Measurements from ENCODE around the gene ASB4.
"Not testable (repeated sequence)": the region's sequence is repeated elsewhere in the genome, so short reads cannot be mapped to it uniquely, and the experiment has no call there.

The ASB4 gene, protein sequence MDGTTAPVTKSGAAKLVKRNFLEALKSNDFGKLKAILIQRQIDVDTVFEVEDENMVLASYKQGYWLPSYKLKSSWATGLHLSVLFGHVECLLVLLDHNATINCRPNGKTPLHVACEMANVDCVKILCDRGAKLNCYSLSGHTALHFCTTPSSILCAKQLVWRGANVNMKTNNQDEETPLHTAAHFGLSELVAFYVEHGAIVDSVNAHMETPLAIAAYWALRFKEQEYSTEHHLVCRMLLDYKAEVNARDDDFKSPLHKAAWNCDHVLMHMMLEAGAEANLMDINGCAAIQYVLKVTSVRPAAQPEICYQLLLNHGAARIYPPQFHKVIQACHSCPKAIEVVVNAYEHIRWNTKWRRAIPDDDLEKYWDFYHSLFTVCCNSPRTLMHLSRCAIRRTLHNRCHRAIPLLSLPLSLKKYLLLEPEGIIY

GRCh38 chr7:95485391-95486123, at the start of gene ASB4:
Gene ASB4, plus strand, starts transcription at chr7:95485943. Its CDS starts 29 bp downstream, at chr7:95485972.
- peaks cover 30% of the 10 kb centered on the region for H3K27me3 Mint-ChIP-seq
- no peak within 1 kb of the TSS for H3K4me3 Mint-ChIP-seq
- H3K4me1 Mint-ChIP-seq = no peaks in the 10 kb centered on the region
- no peaks in the 10 kb centered on the region for H3K9me3 Mint-ChIP-seq
- H3K27ac Mint-ChIP-seq (ENCODE audit: low read depth) = no peak within 1 kb of the TSS
- H3K36me3 Mint-ChIP-seq (ENCODE audit: insufficient read depth) = no peaks in the 10 kb centered on the region
- ATAC-seq (replicated peaks; ENCODE audit: extremely low read depth, poor library complexity, severe bottlenecking) (no peak), DNase-seq (ENCODE audit: low spot score in 2 of 2) (no peak)

GRCh38 chr7:95436407-95436806, 49.3 kb upstream of the ASB4 start:
- DNase-seq (ENCODE audit: low spot score in 2 of 2) (no peak), ATAC-seq (replicated peaks; ENCODE audit: extremely low read depth, poor library complexity, severe bottlenecking) (no peak)
- no peak overlapping the region for H3K27ac Mint-ChIP-seq (ENCODE audit: low read depth)

GRCh38 chr7:95440394-95441038, 45.2 kb upstream of the ASB4 start:
- no peak for ATAC-seq (replicated peaks; ENCODE audit: extremely low read depth, poor library complexity, severe bottlenecking)
- H3K4me3 Mint-ChIP-seq = no peak overlapping the region
- H3K9me3 Mint-ChIP-seq = no peaks in the 10 kb centered on the region
- no peaks in the 10 kb centered on the region for H3K36me3 Mint-ChIP-seq (ENCODE audit: insufficient read depth)
- no peaks in the 10 kb centered on the region for H3K27me3 Mint-ChIP-seq
- no peak overlapping the region for H3K27ac Mint-ChIP-seq (ENCODE audit: low read depth)
- no peaks in the 10 kb centered on the region for H3K4me1 Mint-ChIP-seq
- DNase-seq (ENCODE audit: low spot score in 2 of 2) = no peak

More at GRCh38 chr7:95436407-95436806, 49.3 kb upstream of the ASB4 start:
- peaks cover 3% of the 10 kb centered on the region for H3K36me3 Mint-ChIP-seq (ENCODE audit: insufficient read depth)
- peak overlapping the region; percentile 85 for H3K4me3 Mint-ChIP-seq
- no peaks in the 10 kb centered on the region for H3K9me3 Mint-ChIP-seq
- peaks cover 12% of the 10 kb centered on the region for H3K4me1 Mint-ChIP-seq
- H3K27me3 Mint-ChIP-seq = no peaks in the 10 kb centered on the region

GRCh38 chr7:95441042-95441823, 44.5 kb upstream of the ASB4 start:
- H3K27ac Mint-ChIP-seq (ENCODE audit: low read depth) = no peak overlapping the region
- no peaks in the 10 kb centered on the region for H3K27me3 Mint-ChIP-seq
- H3K4me3 Mint-ChIP-seq = no peak overlapping the region
- H3K4me1 Mint-ChIP-seq = no peaks in the 10 kb centered on the region
- H3K9me3 Mint-ChIP-seq = no peaks in the 10 kb centered on the region
- ATAC-seq (replicated peaks; ENCODE audit: extremely low read depth, poor library complexity, severe bottlenecking) = no peak
- H3K36me3 Mint-ChIP-seq (ENCODE audit: insufficient read depth) = no peaks in the 10 kb centered on the region
- no peak for DNase-seq (ENCODE audit: low spot score in 2 of 2)

GRCh38 chr7:95444796-95445195, 40.9 kb upstream of the ASB4 start:
- Mint-ChIP-seq H3K27ac (ENCODE audit: low read depth) (no peak overlapping the region), H3K27me3 (no peaks in the 10 kb centered on the region), H3K36me3 (ENCODE audit: insufficient read depth) (no peaks in the 10 kb centered on the region), H3K4me1 (no peaks in the 10 kb centered on the region), H3K9me3 (no peaks in the 10 kb centered on the region), H3K4me3 (no peak overlapping the region)
- no peak for DNase-seq (ENCODE audit: low spot score in 2 of 2)
- no peak for ATAC-seq (replicated peaks; ENCODE audit: extremely low read depth, poor library complexity, severe bottlenecking)

DNA sequence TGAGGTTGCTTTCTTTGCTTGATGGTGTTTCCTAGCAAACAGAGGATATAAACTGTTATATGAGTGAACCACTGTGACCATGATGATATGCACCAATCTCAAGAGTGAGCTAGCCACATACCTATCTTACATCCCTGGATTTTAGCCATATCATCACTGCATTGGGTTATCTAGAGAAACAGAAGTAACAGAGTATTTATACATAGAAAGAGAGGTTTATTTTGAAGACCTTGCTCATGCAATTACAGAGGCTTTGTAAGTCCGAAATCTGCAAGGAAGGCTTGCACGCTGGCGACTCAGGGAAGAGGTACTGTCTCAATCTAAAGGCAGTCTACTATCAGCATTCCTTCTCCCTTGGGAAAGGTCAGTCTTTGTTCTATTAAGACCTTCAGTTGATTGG, 39.1 kb upstream of the ASB4 start:
- DNase-seq (ENCODE audit: low spot score in 2 of 2) = no peak
- Mint-ChIP-seq H3K27ac (ENCODE audit: low read depth) (no peak overlapping the region), H3K36me3 (ENCODE audit: insufficient read depth) (no peaks in the 10 kb centered on the region), H3K4me3 (no peak overlapping the region), H3K4me1 (no peaks in the 10 kb centered on the region), H3K9me3 (no peaks in the 10 kb centered on the region), H3K27me3 (no peaks in the 10 kb centered on the region)
- no peak for ATAC-seq (replicated peaks; ENCODE audit: extremely low read depth, poor library complexity, severe bottlenecking)

DNA sequence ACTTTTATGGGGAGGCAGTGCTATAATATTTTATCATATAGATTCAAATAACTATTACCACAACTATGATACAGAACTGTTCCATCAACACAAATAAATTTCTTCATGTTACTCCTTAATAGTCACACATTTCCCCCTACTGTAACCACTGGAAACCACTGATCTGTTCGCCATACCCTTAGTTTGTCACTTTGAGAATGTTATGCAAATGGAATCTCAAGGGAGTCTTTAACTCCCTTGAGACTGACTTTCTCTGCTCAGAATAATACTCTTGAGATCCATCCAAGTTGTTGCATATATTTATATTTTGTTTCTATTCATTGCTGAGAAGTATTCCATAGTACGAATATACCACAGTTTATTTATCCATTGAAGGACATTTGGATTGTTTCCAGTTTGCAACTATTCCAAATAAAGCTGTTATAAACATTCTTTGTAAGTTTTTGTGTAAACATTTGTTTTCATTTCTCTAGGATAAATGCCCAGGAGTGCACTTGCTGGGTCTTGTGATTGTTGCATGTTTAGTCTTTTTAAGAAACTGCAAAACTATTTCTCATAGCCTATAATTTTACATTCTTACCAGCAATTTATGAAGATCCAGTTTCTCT, 31.2 kb upstream of the ASB4 start:
- ATAC-seq (replicated peaks; ENCODE audit: extremely low read depth, poor library complexity, severe bottlenecking) (no peak), DNase-seq (ENCODE audit: low spot score in 2 of 2) (no peak)
- no peak overlapping the region for H3K4me3 Mint-ChIP-seq
- no peak overlapping the region for H3K27ac Mint-ChIP-seq (ENCODE audit: low read depth)
- H3K36me3 Mint-ChIP-seq (ENCODE audit: insufficient read depth) = no peaks in the 10 kb centered on the region
- H3K9me3 Mint-ChIP-seq = peaks cover 5% of the 10 kb centered on the region
- H3K27me3 Mint-ChIP-seq = peaks cover 41% of the 10 kb centered on the region
- H3K4me1 Mint-ChIP-seq = no peaks in the 10 kb centered on the region

DNA sequence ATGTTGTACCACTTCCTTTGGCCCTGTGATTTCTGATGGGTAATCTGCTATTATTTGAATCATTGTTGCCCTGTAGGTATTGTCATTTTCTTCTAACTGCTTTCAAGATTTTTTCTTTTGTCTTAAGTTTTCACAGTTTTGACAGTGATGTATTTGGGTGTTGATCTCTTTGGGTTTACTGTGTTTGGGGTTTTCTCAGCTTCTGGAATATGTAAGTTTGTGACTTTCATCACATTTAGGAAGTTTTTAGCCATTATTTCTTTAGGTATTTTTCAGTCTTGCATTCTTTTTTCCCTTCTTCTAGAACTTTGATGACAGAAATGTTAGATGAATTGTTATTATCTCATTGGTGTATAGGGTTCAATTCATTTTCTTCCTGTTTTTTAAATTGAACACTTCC, 27.8 kb upstream of the ASB4 start:
- Mint-ChIP-seq H3K4me1 (no peaks in the 10 kb centered on the region), H3K36me3 (ENCODE audit: insufficient read depth) (no peaks in the 10 kb centered on the region), H3K27me3 (peaks cover 60% of the 10 kb centered on the region), H3K4me3 (no peak overlapping the region), H3K27ac (ENCODE audit: low read depth) (no peak overlapping the region), H3K9me3 (peaks cover 5% of the 10 kb centered on the region)
- DNase-seq (ENCODE audit: low spot score in 2 of 2) = no peak
- ATAC-seq (replicated peaks; ENCODE audit: extremely low read depth, poor library complexity, severe bottlenecking) = no peak

DNA sequence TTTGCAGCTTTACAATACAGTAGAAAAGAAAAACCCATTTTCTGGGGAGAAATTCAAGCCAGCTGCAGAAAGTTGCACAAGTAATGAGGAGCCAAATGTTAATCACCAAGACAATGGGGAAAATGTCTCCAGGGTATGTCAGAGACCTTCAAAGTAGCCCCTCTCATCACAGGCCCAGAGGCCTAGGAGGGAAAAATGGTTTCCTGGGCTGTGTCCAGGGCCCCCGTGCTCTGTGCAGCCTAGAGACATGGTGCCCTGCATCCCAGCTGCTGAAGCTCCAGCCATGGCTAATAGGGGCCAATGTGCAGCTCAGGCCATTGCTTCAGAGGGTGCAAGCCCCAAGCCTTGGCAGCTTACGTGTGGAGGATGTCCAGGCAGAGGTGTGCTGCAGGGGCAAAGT, 25.1 kb upstream of the ASB4 start:
- not testable (repeated sequence) for H3K4me3 Mint-ChIP-seq; H3K4me1 Mint-ChIP-seq; H3K36me3 Mint-ChIP-seq (ENCODE audit: insufficient read depth); ATAC-seq (replicated peaks; ENCODE audit: extremely low read depth, poor library complexity, severe bottlenecking); H3K9me3 Mint-ChIP-seq; DNase-seq (ENCODE audit: low spot score in 2 of 2); H3K27ac Mint-ChIP-seq (ENCODE audit: low read depth)
- H3K27me3 Mint-ChIP-seq = peaks cover 55% of the 10 kb centered on the region

GRCh38 chr7:95467912-95468607, 17.7 kb upstream of the ASB4 start:
- no peaks in the 10 kb centered on the region for H3K27me3 Mint-ChIP-seq
- H3K9me3 Mint-ChIP-seq = no peaks in the 10 kb centered on the region
- H3K4me1 Mint-ChIP-seq = no peaks in the 10 kb centered on the region
- ATAC-seq (replicated peaks; ENCODE audit: extremely low read depth, poor library complexity, severe bottlenecking) (no peak), DNase-seq (ENCODE audit: low spot score in 2 of 2) (no peak)
- no peaks in the 10 kb centered on the region for H3K36me3 Mint-ChIP-seq (ENCODE audit: insufficient read depth)
- no peak overlapping the region for H3K27ac Mint-ChIP-seq (ENCODE audit: low read depth)
- no peak overlapping the region for H3K4me3 Mint-ChIP-seq

DNA sequence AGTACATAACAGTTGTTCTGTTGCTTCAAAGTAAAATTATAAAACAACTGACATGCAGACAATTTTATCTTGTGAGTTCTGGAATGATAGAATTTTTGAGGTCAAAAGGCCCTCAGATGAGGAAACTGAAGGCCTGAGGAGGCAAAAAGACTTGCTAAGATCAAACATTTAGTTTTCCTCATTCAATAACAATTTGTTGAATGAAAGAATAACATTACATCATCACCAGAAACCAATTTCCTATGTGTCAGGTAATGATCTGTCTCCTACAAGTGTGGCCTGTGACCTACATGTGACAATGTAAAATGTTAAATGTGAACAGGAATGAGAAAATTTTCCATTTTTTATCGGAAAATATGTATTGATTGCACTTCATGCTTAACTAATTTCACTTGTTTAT, 16.6 kb upstream of the ASB4 start:
- H3K36me3 Mint-ChIP-seq (ENCODE audit: insufficient read depth) = no peaks in the 10 kb centered on the region
- no peak overlapping the region for H3K27ac Mint-ChIP-seq (ENCODE audit: low read depth)
- H3K27me3 Mint-ChIP-seq = no peaks in the 10 kb centered on the region
- no peak overlapping the region for H3K4me3 Mint-ChIP-seq
- no peaks in the 10 kb centered on the region for H3K4me1 Mint-ChIP-seq
- no peaks in the 10 kb centered on the region for H3K9me3 Mint-ChIP-seq
- ATAC-seq (replicated peaks; ENCODE audit: extremely low read depth, poor library complexity, severe bottlenecking) (no peak), DNase-seq (ENCODE audit: low spot score in 2 of 2) (no peak)

All from central memory CD8-positive, alpha-beta T cell (primary cell).